DOHH2 (cell line): ENCODE measurements around the gene LOXL1.

ENCODE experiments used
- EZH2phosphoT487 ChIP-seq: fragments of 200-600 bp; sonication (generic); IDR thresholded peaks from 2 replicates; pipeline ENCODE4 v1.6.1; 2017; ENCODE audit warnings: borderline replicate concordance, mild to moderate bottlenecking, antibody characterized with exemption, low read length, moderate library complexity, mixed read lengths
- TF ChIP-seq, protein P1 (sequence below): fragments of 200-600 bp; sonication (generic); IDR thresholded peaks from one replicate; pipeline ENCODE4 v1.5.1; 2014; ENCODE audit warnings: antibody characterized with exemption, mild to moderate bottlenecking, low read depth, low read length; ENCODE audit not compliant: poor library complexity, severe bottlenecking

DNA sequence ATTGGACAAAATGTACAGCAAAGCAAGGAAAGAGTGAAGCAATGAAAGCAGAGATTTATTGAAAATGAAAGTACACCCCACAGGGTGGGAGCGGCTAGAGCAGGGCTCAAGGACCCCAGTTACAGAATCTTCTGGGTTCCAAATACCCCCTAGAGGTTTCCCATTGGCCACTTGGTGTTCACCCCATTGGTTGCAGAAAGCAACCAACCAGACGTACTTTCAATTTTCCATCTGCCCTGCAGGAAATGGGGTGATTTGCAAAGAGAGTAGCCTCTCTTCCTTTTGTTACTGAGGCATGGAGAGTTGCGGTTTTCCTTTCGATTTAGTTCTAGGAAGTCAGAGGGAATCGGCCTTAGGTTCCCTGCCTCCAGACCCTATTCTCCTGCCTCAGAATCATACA is 70.7 kb downstream of the LOXL1 start:
- TF ChIP-seq, protein P1, sequence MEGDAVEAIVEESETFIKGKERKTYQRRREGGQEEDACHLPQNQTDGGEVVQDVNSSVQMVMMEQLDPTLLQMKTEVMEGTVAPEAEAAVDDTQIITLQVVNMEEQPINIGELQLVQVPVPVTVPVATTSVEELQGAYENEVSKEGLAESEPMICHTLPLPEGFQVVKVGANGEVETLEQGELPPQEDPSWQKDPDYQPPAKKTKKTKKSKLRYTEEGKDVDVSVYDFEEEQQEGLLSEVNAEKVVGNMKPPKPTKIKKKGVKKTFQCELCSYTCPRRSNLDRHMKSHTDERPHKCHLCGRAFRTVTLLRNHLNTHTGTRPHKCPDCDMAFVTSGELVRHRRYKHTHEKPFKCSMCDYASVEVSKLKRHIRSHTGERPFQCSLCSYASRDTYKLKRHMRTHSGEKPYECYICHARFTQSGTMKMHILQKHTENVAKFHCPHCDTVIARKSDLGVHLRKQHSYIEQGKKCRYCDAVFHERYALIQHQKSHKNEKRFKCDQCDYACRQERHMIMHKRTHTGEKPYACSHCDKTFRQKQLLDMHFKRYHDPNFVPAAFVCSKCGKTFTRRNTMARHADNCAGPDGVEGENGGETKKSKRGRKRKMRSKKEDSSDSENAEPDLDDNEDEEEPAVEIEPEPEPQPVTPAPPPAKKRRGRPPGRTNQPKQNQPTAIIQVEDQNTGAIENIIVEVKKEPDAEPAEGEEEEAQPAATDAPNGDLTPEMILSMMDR = no peak
- TF ChIP-seq EZH2phosphoT487 = no peak
